HepG2 (cell line): ENCODE results near the gene TCF23. TPM values are rescaled to one million over a fixed set of nuclear protein-coding genes. Genes with fewer than 3 reads are reported as not detected.

Experiments
- E2F1 ChIP-seq: sonication (generic); formaldehyde crosslinking; IDR thresholded peaks from 2 replicates; pipeline ENCODE4 v1.5.0; 2020; ENCODE audit warnings: missing genetic modification reagents
- HMGA1 ChIP-seq: sonication (generic); formaldehyde crosslinking; conservative IDR thresholded peaks from 2 replicates; pipeline ENCODE4 v1.4.0; 2020; ENCODE audit warnings: missing genetic modification reagents
- MEIS2 ChIP-seq: sonication (generic); formaldehyde crosslinking; IDR thresholded peaks from 2 replicates; pipeline ENCODE4 v1.9.0; 2021; ENCODE audit warnings: mild to moderate bottlenecking, missing genetic modification reagents
- NBN ChIP-seq: fragments of 450-650 bp; conservative IDR thresholded peaks from 2 replicates; pipeline ENCODE4 v1.6.1; 2017
- POLR2A ChIP-seq, 2 experiments: IDR thresholded peaks; 2 replicates each; pipeline ENCODE4 v1.6.1; 2011; ENCODE audit warnings: low read depth in 2 of 2, low read length in 2 of 2, mild to moderate bottlenecking in 1 of 2, moderate library complexity in 1 of 2; ENCODE audit not compliant: insufficient read depth in 1 of 2
- PRMT3 ChIP-seq: sonication (generic); formaldehyde crosslinking; IDR thresholded peaks from 2 replicates; pipeline ENCODE4 v1.8.1; 2022; ENCODE audit warnings: low read depth, mild to moderate bottlenecking, moderate library complexity, missing genetic modification reagents, borderline replicate concordance
- SMAD9 ChIP-seq: sonication (generic); formaldehyde crosslinking; IDR thresholded peaks from 2 replicates; pipeline ENCODE4 v1.5.1; 2020; ENCODE audit warnings: mild to moderate bottlenecking, missing genetic modification reagents
- SMARCC2 ChIP-seq: fragments of 450-650 bp; IDR thresholded peaks from 2 replicates; pipeline ENCODE4 v1.6.1; 2017; ENCODE audit warnings: antibody characterized with exemption, mild to moderate bottlenecking
- TEAD2 ChIP-seq: sonication (generic); formaldehyde crosslinking; IDR thresholded peaks from 2 replicates; pipeline ENCODE4 v1.9.0; 2021; ENCODE audit warnings: missing genetic modification reagents
- ZBTB7A ChIP-seq: sonication (generic); formaldehyde crosslinking; IDR thresholded peaks from 2 replicates; pipeline ENCODE4 v1.8.0; 2022; ENCODE audit warnings: mild to moderate bottlenecking, missing genetic modification reagents
- ZBTB7B ChIP-seq: sonication (generic); formaldehyde crosslinking; IDR thresholded peaks from 2 replicates; pipeline ENCODE4 v1.4.0; 2020; ENCODE audit warnings: missing genetic modification reagents
- ZFP1 ChIP-seq: IDR thresholded peaks from 2 replicates; pipeline ENCODE4 v1.6.1; 2016
- ZNF160 ChIP-seq: sonication (generic); formaldehyde crosslinking; IDR thresholded peaks from 2 replicates; pipeline ENCODE4 v1.8.0; 2022; ENCODE audit warnings: mild to moderate bottlenecking, inconsistent platforms, missing genetic modification reagents
- ZNF430 ChIP-seq: sonication (generic); formaldehyde crosslinking; IDR thresholded peaks from 2 replicates; pipeline ENCODE4 v1.9.0; 2021; ENCODE audit warnings: mild to moderate bottlenecking, missing genetic modification reagents
- ZNF512 ChIP-seq: sonication (generic); formaldehyde crosslinking; IDR thresholded peaks from 2 replicates; pipeline ENCODE4 v1.4.0; 2020; ENCODE audit warnings: mild to moderate bottlenecking, missing genetic modification reagents
- ZNF550 ChIP-seq: sonication (generic); formaldehyde crosslinking; IDR thresholded peaks from 2 replicates; pipeline ENCODE4 v1.4.0; 2020; ENCODE audit warnings: mild to moderate bottlenecking, missing genetic modification reagents, borderline replicate concordance
- ZNF761 ChIP-seq: sonication (generic); formaldehyde crosslinking; conservative IDR thresholded peaks from 2 replicates; pipeline ENCODE4 v1.4.0; 2020; ENCODE audit warnings: mild to moderate bottlenecking, missing genetic modification reagents
- ZSCAN29 ChIP-seq: sonication (generic); formaldehyde crosslinking; conservative IDR thresholded peaks from 2 replicates; pipeline ENCODE4 v1.4.0; 2020; ENCODE audit warnings: mild to moderate bottlenecking, missing genetic modification reagents
- polyA plus RNA-seq, 8 experiments: library from polyadenylated mRNA; depleted of rRNA in 3 of 8; stranded (reverse) in 7 of 8; unstranded in 1 of 8; fragments of >200 nt; fragmentation: Illumina TruSeq in 4 of 8; extraction: Trizol in 4 of 8; gene quantifications; 2 replicates each; pipeline versions ENCODE4 v1.2.1 to v1.2.3, GENCODE V29; 2011 to 2016; ENCODE audit warnings: low read depth in 4 of 8, missing spikeins in 1 of 8, mixed read lengths in 1 of 8; ENCODE audit not compliant: insufficient read depth in 1 of 8
- total RNA-seq, 5 experiments: library from RNA; depleted of rRNA; stranded (reverse); fragments of >200 nt; fragmentation: Illumina TruSeq; extraction: Trizol; gene quantifications; 2 replicates each; pipeline ENCODE4 v1.2.3, GENCODE V29; 2016; ENCODE audit warnings: low read depth in 1 of 5
- TF ChIP-seq, protein P1 (sequence below): sonication (generic); formaldehyde crosslinking; IDR thresholded peaks from 2 replicates; pipeline ENCODE4 v1.8.0; 2022; ENCODE audit warnings: missing genetic modification reagents, mild to moderate bottlenecking, borderline replicate concordance
- TF ChIP-seq, protein P2 (sequence below): sonication (generic); formaldehyde crosslinking; IDR thresholded peaks from 2 replicates; pipeline ENCODE4 v1.5.0; 2020; ENCODE audit warnings: missing genetic modification reagents
- TF ChIP-seq, protein P3 (sequence below): sonication (generic); formaldehyde crosslinking; IDR thresholded peaks from 2 replicates; pipeline ENCODE4 v1.4.0; 2020; ENCODE audit warnings: mild to moderate bottlenecking, missing genetic modification reagents
- TF ChIP-seq, protein P4 (sequence below): sonication (generic); formaldehyde crosslinking; IDR thresholded peaks from 2 replicates; pipeline ENCODE4 v1.4.0; 2020; ENCODE audit warnings: missing genetic modification reagents; ENCODE audit errors: not compliant biosample characterization

Gene TCF23
- total and polyA plus RNA-seq, 2 of the 13 experiments (the other 11 are each of a cell fraction or from before 2014, with no cell fraction given) = 0.02 to 1.4 TPM

DNA sequence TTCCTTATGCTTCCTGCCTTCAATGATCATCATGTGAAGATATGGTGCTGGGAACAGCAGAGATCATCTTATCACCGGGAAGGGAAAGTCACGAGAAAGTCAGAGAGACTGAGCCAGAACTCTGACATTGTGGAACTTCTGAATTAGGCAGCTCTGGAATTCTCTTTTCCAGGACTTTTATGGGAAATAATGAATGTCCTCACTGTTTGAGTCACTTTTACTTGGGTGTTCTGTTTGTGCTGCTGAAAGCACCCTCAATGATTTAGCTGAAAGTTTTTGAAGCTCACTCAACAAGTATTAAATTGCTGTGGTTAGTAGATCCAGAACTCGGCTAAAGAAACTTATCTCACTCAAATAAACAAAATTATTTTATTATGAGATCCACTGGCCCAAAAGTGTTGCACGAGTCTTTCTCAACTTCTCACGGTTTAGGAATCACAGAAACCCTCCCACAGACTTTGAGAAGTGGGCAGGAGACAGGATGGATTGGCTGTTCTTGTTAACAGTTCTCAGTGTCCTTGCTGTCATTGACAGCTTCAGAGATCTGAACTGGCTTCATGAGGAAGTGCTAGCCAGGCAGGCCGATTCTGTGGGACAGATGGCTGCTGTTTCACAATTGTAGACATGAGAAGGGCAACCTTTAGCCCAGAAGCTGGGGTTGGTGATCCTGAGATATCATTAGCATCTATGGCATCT lies 36.7 kb downstream of the TCF23 start (continued):
- TF ChIP-seq ZNF512 (CRISPR knock-in tag) = no peak
- no peak for TF ChIP-seq SMARCC2
- TF ChIP-seq SMAD9 (CRISPR knock-in tag) = no peak
- no peak for TF ChIP-seq ZNF160 (CRISPR knock-in tag)
- TF ChIP-seq MEIS2 (CRISPR knock-in tag) = peak; percentile 69; the same call in 1 of the 2 replicates
- no peak for TF ChIP-seq ZNF761 (CRISPR knock-in tag)
- TF ChIP-seq, protein P1, sequence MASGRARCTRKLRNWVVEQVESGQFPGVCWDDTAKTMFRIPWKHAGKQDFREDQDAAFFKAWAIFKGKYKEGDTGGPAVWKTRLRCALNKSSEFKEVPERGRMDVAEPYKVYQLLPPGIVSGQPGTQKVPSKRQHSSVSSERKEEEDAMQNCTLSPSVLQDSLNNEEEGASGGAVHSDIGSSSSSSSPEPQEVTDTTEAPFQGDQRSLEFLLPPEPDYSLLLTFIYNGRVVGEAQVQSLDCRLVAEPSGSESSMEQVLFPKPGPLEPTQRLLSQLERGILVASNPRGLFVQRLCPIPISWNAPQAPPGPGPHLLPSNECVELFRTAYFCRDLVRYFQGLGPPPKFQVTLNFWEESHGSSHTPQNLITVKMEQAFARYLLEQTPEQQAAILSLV = 0 out of 2 replicates have a peak, but pooled peaks have one; percentile 42
- TF ChIP-seq, protein P2, sequence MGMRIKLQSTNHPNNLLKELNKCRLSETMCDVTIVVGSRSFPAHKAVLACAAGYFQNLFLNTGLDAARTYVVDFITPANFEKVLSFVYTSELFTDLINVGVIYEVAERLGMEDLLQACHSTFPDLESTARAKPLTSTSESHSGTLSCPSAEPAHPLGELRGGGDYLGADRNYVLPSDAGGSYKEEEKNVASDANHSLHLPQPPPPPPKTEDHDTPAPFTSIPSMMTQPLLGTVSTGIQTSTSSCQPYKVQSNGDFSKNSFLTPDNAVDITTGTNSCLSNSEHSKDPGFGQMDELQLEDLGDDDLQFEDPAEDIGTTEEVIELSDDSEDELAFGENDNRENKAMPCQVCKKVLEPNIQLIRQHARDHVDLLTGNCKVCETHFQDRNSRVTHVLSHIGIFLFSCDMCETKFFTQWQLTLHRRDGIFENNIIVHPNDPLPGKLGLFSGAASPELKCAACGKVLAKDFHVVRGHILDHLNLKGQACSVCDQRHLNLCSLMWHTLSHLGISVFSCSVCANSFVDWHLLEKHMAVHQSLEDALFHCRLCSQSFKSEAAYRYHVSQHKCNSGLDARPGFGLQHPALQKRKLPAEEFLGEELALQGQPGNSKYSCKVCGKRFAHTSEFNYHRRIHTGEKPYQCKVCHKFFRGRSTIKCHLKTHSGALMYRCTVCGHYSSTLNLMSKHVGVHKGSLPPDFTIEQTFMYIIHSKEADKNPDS (CRISPR knock-in tag) = no peak
- TF ChIP-seq NBN = no peak
- no peak for TF ChIP-seq E2F1 (CRISPR knock-in tag)
- no peak for TF ChIP-seq ZNF550
- no peak; a peak in 1 of 4 replicates for TF ChIP-seq POLR2A (IDR thresholded peaks at IDR 0.05; ENCODE audit: insufficient read depth in 1 of 2, low read depth in 2 of 2, low read length in 2 of 2)
- TF ChIP-seq ZBTB7A = no peak
- TF ChIP-seq ZNF430 (CRISPR knock-in tag) = no peak
- no peak for TF ChIP-seq TEAD2 (CRISPR knock-in tag)
- no peak for TF ChIP-seq PRMT3 (CRISPR knock-in tag)
- no peak for TF ChIP-seq HMGA1
- TF ChIP-seq ZFP1 (CRISPR knock-in tag) = no peak
- no peak for TF ChIP-seq ZSCAN29 (CRISPR knock-in tag)
- TF ChIP-seq, protein P3, sequence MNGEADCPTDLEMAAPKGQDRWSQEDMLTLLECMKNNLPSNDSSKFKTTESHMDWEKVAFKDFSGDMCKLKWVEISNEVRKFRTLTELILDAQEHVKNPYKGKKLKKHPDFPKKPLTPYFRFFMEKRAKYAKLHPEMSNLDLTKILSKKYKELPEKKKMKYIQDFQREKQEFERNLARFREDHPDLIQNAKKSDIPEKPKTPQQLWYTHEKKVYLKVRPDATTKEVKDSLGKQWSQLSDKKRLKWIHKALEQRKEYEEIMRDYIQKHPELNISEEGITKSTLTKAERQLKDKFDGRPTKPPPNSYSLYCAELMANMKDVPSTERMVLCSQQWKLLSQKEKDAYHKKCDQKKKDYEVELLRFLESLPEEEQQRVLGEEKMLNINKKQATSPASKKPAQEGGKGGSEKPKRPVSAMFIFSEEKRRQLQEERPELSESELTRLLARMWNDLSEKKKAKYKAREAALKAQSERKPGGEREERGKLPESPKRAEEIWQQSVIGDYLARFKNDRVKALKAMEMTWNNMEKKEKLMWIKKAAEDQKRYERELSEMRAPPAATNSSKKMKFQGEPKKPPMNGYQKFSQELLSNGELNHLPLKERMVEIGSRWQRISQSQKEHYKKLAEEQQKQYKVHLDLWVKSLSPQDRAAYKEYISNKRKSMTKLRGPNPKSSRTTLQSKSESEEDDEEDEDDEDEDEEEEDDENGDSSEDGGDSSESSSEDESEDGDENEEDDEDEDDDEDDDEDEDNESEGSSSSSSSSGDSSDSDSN (CRISPR knock-in tag) = 0 out of 2 replicates have a peak, but pooled peaks have one; percentile 21
- TF ChIP-seq, protein P4, sequence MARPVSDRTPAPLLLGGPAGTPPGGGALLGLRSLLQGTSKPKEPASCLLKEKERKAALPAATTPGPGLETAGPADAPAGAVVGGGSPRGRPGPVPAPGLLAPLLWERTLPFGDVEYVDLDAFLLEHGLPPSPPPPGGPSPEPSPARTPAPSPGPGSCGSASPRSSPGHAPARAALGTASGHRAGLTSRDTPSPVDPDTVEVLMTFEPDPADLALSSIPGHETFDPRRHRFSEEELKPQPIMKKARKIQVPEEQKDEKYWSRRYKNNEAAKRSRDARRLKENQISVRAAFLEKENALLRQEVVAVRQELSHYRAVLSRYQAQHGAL = no peak
- TF ChIP-seq ZBTB7B (CRISPR knock-in tag) = 0 out of 2 replicates have a peak, but pooled peaks have one; percentile 37
